ENCODE measurements around the gene CDH8.

The CDH8 gene

GRCh38 chr16:61908426-61908825 lies 127.8 kb downstream of the CDH8 start:
- no peak overlapping the region for H3K4me3 ChIP-seq (ENCODE audit: extremely low read depth, insufficient read depth, low read length, poor library complexity, severe bottlenecking)
- no CpG with 5 or more reads among the region's 1 CpG for WGBS, 2 experiments (ENCODE audit: insufficient coverage in 2 of 2)
- no peaks in the 10 kb centered on the region for H3K9me3 ChIP-seq (ENCODE audit: control insufficient read depth, low read length)
- no peaks in the 10 kb centered on the region for H3K36me3 ChIP-seq (ENCODE audit: control insufficient read depth, insufficient read depth, low read length)
- no peaks in the 10 kb centered on the region for H3K4me1 ChIP-seq (ENCODE audit: control insufficient read depth, insufficient read depth, low read length, poor library complexity, severe bottlenecking)
- no peak overlapping the region for H3K27ac ChIP-seq (ENCODE audit: low read depth, low read length, severe bottlenecking)

GRCh38 chr16:61901689-61902088 lies 134.5 kb downstream of the CDH8 start:
- no CpG with 5 or more reads among the region's 1 CpG for WGBS, 2 experiments (ENCODE audit: insufficient coverage in 2 of 2)
- H3K4me1 ChIP-seq (ENCODE audit: control insufficient read depth, insufficient read depth, low read length, poor library complexity, severe bottlenecking), result peaks cover 6% of the 10 kb centered on the region

GRCh38 chr16:61900482-61900881 lies 135.8 kb downstream of the CDH8 start:
- no peaks in the 10 kb centered on the region for H3K36me3 ChIP-seq (ENCODE audit: control insufficient read depth, insufficient read depth, low read length)
- no peak overlapping the region for H3K27ac ChIP-seq (ENCODE audit: low read depth, low read length, severe bottlenecking)
- H3K4me3 ChIP-seq (ENCODE audit: extremely low read depth, insufficient read depth, low read length, poor library complexity, severe bottlenecking), result no peak overlapping the region
- 100% methylated on average over 1 of the region's 1 CpG; no CpG with 5 or more reads in 1 of the 2 experiments for whole genome bisulfite sequencing, 2 experiments (ENCODE audit: insufficient coverage in 2 of 2)
- H3K4me1 ChIP-seq (ENCODE audit: control insufficient read depth, insufficient read depth, low read length, poor library complexity, severe bottlenecking), result peaks cover 6% of the 10 kb centered on the region
- H3K9me3 ChIP-seq (ENCODE audit: control insufficient read depth, low read length), result no peaks in the 10 kb centered on the region

More at GRCh38 chr16:61901689-61902088, 134.5 kb downstream of the CDH8 start:
- H3K4me3 ChIP-seq (ENCODE audit: extremely low read depth, insufficient read depth, low read length, poor library complexity, severe bottlenecking), result no peak overlapping the region
- H3K36me3 ChIP-seq (ENCODE audit: control insufficient read depth, insufficient read depth, low read length), result no peaks in the 10 kb centered on the region
- no peaks in the 10 kb centered on the region for H3K9me3 ChIP-seq (ENCODE audit: control insufficient read depth, low read length)
- H3K27ac ChIP-seq (ENCODE audit: low read depth, low read length, severe bottlenecking), result no peak overlapping the region

- no peaks in the 10 kb centered on the region for H3K9me3 ChIP-seq (ENCODE audit: control insufficient read depth, low read length)
- H3K4me3 ChIP-seq (ENCODE audit: extremely low read depth, insufficient read depth, low read length, poor library complexity, severe bottlenecking), result no peak overlapping the region
- no peak overlapping the region for H3K27ac ChIP-seq (ENCODE audit: low read depth, low read length, severe bottlenecking)
- H3K4me1 ChIP-seq (ENCODE audit: control insufficient read depth, insufficient read depth, low read length, poor library complexity, severe bottlenecking), result peaks cover 6% of the 10 kb centered on the region
- WGBS, 2 experiments (ENCODE audit: insufficient coverage in 2 of 2), result 90% methylated on average over 3 of the region's 3 CpGs
- H3K36me3 ChIP-seq (ENCODE audit: control insufficient read depth, insufficient read depth, low read length), result no peaks in the 10 kb centered on the region
Measured at GRCh38 chr16:61897657-61898056, 138.6 kb downstream of the CDH8 start.

GRCh38 chr16:61892531-61892930 lies 143.7 kb downstream of the CDH8 start:
- Histone ChIP-seq H3K4me1 (ENCODE audit: control insufficient read depth, insufficient read depth, low read length, poor library complexity, severe bottlenecking) (peaks cover 8% of the 10 kb centered on the region), H3K9me3 (ENCODE audit: control insufficient read depth, low read length) (no peaks in the 10 kb centered on the region), H3K4me3 (ENCODE audit: extremely low read depth, insufficient read depth, low read length, poor library complexity, severe bottlenecking) (no peak overlapping the region), H3K27ac (ENCODE audit: low read depth, low read length, severe bottlenecking) (no peak overlapping the region), H3K36me3 (ENCODE audit: control insufficient read depth, insufficient read depth, low read length) (no peaks in the 10 kb centered on the region)
- no CpG with 5 or more reads among the region's 2 CpGs for WGBS, 2 experiments (ENCODE audit: insufficient coverage in 2 of 2)

- Histone ChIP-seq H3K36me3 (ENCODE audit: control insufficient read depth, insufficient read depth, low read length) (peaks cover 6% of the 10 kb centered on the region), H3K9me3 (ENCODE audit: control insufficient read depth, low read length) (peaks cover 4% of the 10 kb centered on the region), H3K4me1 (ENCODE audit: control insufficient read depth, insufficient read depth, low read length, poor library complexity, severe bottlenecking) (peaks cover 11% of the 10 kb centered on the region), H3K4me3 (ENCODE audit: extremely low read depth, insufficient read depth, low read length, poor library complexity, severe bottlenecking) (no peak overlapping the region), H3K27ac (ENCODE audit: low read depth, low read length, severe bottlenecking) (no peak overlapping the region)
- WGBS, 2 experiments (ENCODE audit: insufficient coverage in 2 of 2), result 75% methylated on average over 2 of the region's 3 CpGs; no CpG with 5 or more reads in 1 of the 2 experiments
Measured at GRCh38 chr16:61891460-61891859, 144.8 kb downstream of the CDH8 start.

- Histone ChIP-seq H3K9me3 (ENCODE audit: control insufficient read depth, low read length) (peaks cover 5% of the 10 kb centered on the region), H3K4me1 (ENCODE audit: control insufficient read depth, insufficient read depth, low read length, poor library complexity, severe bottlenecking) (peaks cover 11% of the 10 kb centered on the region), H3K36me3 (ENCODE audit: control insufficient read depth, insufficient read depth, low read length) (peaks cover 6% of the 10 kb centered on the region), H3K27ac (ENCODE audit: low read depth, low read length, severe bottlenecking) (no peak overlapping the region), H3K4me3 (ENCODE audit: extremely low read depth, insufficient read depth, low read length, poor library complexity, severe bottlenecking) (no peak overlapping the region)
- 90% methylated on average over 2 of the region's 2 CpGs; no CpG with 5 or more reads in 1 of the 2 experiments for WGBS, 2 experiments (ENCODE audit: insufficient coverage in 2 of 2)
Measured at GRCh38 chr16:61890386-61890785, 145.9 kb downstream of the CDH8 start.

GRCh38 chr16:61887903-61888302 lies 148.3 kb downstream of the CDH8 start:
- Histone ChIP-seq H3K27ac (ENCODE audit: low read depth, low read length, severe bottlenecking) (peak overlapping the region; percentile 83), H3K9me3 (ENCODE audit: control insufficient read depth, low read length) (peaks cover 5% of the 10 kb centered on the region), H3K36me3 (ENCODE audit: control insufficient read depth, insufficient read depth, low read length) (peaks cover 6% of the 10 kb centered on the region), H3K4me3 (ENCODE audit: extremely low read depth, insufficient read depth, low read length, poor library complexity, severe bottlenecking) (no peak overlapping the region), H3K4me1 (ENCODE audit: control insufficient read depth, insufficient read depth, low read length, poor library complexity, severe bottlenecking) (peaks cover 11% of the 10 kb centered on the region)
- WGBS, 2 experiments (ENCODE audit: insufficient coverage in 2 of 2), result 39 to 73% methylated on average over 2 to 3 of the region's 4 CpGs

GRCh38 chr16:61885343-61885742 lies 150.9 kb downstream of the CDH8 start:
- Histone ChIP-seq H3K27ac (ENCODE audit: low read depth, low read length, severe bottlenecking) (no peak overlapping the region), H3K36me3 (ENCODE audit: control insufficient read depth, insufficient read depth, low read length) (peaks cover 6% of the 10 kb centered on the region), H3K4me1 (ENCODE audit: control insufficient read depth, insufficient read depth, low read length, poor library complexity, severe bottlenecking) (peaks cover 11% of the 10 kb centered on the region), H3K4me3 (ENCODE audit: extremely low read depth, insufficient read depth, low read length, poor library complexity, severe bottlenecking) (no peak overlapping the region), H3K9me3 (ENCODE audit: control insufficient read depth, low read length) (peaks cover 5% of the 10 kb centered on the region)
- 100% methylated on average over 1 of the region's 6 CpGs; no CpG with 5 or more reads in 1 of the 2 experiments for WGBS, 2 experiments (ENCODE audit: insufficient coverage in 2 of 2)

- 86 to 96% methylated on average over 2 to 3 of the region's 3 CpGs for WGBS, 2 experiments (ENCODE audit: insufficient coverage in 2 of 2)
- H3K36me3 ChIP-seq (ENCODE audit: control insufficient read depth, insufficient read depth, low read length), result no peaks in the 10 kb centered on the region
Measured at GRCh38 chr16:61879306-61879705, 156.9 kb downstream of the CDH8 start.

GRCh38 chr16:61877436-61877835 lies 158.8 kb downstream of the CDH8 start:
- no peak overlapping the region for H3K27ac ChIP-seq (ENCODE audit: low read depth, low read length, severe bottlenecking)
- H3K36me3 ChIP-seq (ENCODE audit: control insufficient read depth, insufficient read depth, low read length), result no peaks in the 10 kb centered on the region
- no peaks in the 10 kb centered on the region for H3K4me1 ChIP-seq (ENCODE audit: control insufficient read depth, insufficient read depth, low read length, poor library complexity, severe bottlenecking)
- no peaks in the 10 kb centered on the region for H3K9me3 ChIP-seq (ENCODE audit: control insufficient read depth, low read length)
- WGBS, 2 experiments (ENCODE audit: insufficient coverage in 2 of 2), result no CpG with 5 or more reads among the region's 1 CpG
- H3K4me3 ChIP-seq (ENCODE audit: extremely low read depth, insufficient read depth, low read length, poor library complexity, severe bottlenecking), result no peak overlapping the region

More at GRCh38 chr16:61879306-61879705, 156.9 kb downstream of the CDH8 start:
- Histone ChIP-seq H3K4me3 (ENCODE audit: extremely low read depth, insufficient read depth, low read length, poor library complexity, severe bottlenecking) (no peak overlapping the region), H3K27ac (ENCODE audit: low read depth, low read length, severe bottlenecking) (no peak overlapping the region), H3K9me3 (ENCODE audit: control insufficient read depth, low read length) (no peaks in the 10 kb centered on the region), H3K4me1 (ENCODE audit: control insufficient read depth, insufficient read depth, low read length, poor library complexity, severe bottlenecking) (no peaks in the 10 kb centered on the region)

Data from mesodermal cell (in vitro differentiated cells).